HG03045 (cell line): ENCODE measurements around the gene MEX3B.

ENCODE experiments used
- ATAC-seq: cut with Tn5 transposase; IDR thresholded peaks from one replicate; pipeline ENCODE4 v1.9.1; 2021; ENCODE audit warnings: mild to moderate bottlenecking, moderate library complexity; ENCODE audit not compliant: unreplicated experiment

Gene MEX3B

DNA sequence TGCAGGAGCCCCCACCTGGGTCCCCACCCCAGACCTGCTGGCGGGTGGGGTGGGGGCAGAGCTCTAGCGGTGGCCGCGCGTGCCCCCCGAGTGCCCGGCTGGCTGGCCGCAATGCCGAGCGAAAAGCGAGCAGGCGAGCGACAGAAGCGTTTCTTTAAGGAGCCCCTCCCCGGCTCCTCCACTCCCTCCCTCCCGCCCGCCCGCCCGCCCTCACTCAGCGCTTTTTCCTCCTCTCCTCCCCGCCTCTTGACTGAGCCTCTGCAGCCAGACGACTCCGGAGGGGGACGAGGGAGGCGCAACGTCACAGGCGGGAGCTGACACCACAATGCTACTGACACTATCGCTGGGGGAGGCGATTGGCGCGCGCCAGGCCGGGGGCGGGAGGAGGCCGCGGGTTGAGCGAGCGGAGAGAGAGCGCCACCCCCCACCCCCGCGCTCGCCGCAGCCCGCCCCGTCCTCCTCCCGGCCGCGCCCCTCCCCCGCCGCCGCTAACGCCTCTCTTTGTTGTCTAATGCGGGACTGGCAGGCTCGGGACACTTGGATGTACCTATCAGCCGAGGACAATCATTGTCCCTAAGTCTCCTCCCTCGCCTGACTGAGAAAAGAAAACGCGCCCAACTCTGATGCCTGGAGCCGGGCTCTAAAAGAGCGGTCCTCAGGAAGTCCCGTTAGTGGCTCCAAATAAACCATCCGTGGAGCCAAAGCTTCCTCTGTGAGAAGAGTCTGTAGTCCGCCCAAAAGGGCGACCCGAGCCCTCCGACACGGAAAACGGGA lies at the start of gene MEX3B:
MEX3B (minus strand) TSS at position 127 of the 774 bp plus-strand sequence. CDS start 313 bp downstream, outside the sequence.
- peak; percentile 75 for ATAC-seq

DNA sequence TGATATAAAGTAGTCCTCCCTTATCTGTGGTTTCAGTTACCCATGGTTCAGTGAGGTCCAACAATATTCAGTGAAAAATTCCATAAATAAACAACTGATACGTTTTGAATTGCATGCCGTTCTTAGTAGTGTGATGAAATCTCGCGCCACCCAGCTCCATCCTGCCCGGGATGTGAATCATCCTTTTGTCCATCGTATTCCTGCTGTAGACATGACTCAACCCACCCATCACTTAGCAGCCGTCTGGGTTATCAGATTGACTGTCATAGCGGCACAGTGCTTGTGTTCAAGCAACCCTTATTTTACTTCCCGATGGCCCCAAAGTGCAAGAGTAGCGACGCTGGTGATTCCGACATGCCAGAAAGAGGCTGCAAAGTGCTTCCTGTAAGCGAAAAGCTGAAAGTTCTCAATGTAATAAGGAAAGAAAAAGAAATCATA lies 48.0 kb upstream of the MEX3B start:
- ATAC-seq = no peak

DNA sequence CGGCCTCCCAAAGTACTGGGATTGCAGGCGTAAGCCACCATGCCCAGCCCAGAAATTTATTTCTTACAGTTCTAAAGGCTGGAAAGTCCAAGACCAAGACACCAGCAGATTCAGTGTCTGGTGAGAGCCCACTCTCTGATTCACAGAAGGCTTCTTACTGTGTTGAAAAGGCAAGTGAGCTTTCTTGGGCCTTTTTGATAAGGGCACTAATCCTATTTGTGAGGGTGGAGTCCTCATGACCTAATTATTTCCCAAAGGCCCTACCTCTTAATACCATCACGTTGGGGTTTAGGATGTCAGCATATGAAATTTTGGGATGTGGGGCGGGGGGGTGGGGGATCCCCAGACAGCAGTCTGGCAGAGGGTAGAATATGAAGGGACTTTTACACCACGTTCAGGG lies 47.5 kb upstream of the MEX3B start:
- ATAC-seq = no peak

DNA sequence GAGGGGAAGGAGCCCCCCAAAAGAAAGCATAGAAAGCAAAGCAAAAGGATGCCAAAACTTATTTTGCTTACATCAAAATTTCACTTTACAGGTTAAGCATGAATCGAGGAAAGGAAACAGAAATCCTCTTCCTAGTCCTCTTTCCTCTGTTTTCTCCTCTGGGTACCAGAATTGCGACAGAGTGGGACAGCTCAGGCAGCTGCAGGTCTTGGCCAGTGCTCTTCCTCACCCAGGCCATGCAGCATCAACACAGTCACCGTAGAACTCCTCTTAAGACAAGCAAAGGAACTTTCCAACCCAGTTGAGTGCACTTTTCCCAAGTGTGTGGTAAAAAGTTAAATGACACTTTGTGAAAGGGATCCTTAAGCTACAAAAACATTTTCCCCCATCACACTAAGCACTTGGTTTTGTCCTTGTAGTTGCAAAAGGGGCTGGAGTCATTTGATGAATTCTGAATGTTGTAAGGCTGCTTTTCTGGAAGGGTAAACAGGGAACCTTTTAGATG lies 45.9 kb upstream of the MEX3B start:
- no peak for ATAC-seq

DNA sequence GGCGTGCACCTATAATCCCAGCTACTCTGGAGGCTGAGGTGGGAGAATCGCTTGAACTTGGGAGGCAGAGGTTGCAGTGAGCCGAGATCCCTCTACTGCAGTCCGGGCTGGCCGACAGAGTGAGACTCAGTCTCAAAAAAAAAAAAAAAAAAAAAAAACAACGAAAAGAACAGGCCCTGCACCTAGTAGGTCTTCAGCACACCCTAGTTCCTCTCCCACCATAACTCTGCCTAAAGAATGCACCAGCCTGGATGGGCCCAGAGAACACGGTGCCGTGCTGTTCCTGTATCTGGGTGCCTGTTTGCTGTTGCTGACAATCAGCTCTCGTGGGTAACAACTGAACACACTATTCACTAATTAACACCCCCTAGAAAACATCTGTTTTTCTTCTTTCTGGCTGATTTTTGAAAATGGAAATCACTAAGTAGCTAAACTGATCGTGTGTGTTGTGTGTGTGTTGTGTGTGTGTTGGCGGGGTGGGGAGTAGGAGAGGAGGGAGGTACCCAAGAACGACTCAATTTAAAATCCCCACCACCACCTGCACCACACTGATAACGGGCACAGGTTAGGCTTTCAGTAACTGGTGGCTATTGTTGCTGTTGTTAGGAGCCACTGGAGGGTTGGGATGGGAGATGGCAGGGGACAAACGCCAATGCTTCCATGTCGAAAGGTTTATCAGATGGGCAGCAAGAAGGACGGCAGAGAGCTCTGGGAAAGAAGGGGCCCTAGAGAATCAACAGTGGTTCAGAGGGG lies 40.6 kb upstream of the MEX3B start:
- no peak for ATAC-seq

DNA sequence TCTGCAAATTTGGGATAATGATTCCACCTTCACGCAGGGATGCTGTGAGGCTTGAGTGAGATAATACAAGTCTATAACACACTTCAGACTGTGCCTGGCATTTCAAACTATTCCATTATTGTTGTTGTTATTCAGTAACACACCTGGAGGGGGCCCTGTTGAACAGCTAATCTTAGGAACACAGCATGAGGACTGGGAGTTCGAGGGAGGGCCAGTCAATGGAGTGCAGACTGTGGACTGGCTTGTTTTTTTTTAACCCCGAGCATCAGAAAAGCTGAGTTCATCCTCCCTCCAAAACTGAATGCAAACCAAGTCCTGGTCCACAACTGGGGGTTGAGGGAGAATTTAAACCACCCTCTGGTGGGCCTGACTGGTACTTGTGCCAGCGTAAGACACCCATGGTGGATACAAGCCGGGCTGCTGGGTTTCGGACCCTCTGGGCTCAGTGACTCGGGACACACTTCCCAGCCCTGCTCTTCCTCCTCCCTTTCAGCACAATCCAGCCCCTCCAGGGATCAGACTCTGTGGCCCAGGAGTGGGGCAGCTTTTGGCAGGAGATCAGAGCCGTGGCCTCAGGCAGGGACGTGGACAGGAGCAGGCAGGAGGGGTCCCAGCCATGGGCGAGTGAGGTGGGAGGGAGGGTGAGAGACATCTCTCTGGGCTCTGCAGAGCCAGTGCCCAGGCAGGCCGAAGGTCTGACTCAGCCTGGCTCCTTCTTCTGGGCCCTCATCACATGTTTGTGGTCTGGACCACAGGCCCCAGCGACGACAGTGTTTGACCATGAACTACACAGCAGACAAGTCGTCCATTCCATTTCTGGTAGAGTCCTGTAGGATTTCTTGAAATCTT lies 36.3 kb upstream of the MEX3B start:
- no peak for ATAC-seq

DNA sequence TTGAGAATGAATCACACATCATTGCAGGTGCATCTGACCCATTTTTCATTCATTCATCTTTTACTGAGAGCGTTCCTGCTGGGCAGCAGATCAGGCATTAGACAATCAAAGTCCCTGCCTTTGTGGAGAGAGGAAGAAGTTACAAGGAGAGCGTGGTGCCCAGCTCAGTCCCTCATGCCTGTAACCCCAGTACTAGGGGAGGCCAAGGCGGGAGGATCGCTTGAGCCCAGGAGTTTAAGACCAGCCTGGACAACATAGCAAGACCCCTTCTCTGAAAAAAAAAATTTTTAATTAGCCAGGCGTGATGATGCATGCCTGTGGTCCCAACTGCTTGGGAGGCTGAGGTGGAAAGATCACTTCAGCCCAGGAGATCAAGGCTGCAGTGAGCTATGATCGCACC lies 35.0 kb upstream of the MEX3B start:
- no peak for ATAC-seq

DNA sequence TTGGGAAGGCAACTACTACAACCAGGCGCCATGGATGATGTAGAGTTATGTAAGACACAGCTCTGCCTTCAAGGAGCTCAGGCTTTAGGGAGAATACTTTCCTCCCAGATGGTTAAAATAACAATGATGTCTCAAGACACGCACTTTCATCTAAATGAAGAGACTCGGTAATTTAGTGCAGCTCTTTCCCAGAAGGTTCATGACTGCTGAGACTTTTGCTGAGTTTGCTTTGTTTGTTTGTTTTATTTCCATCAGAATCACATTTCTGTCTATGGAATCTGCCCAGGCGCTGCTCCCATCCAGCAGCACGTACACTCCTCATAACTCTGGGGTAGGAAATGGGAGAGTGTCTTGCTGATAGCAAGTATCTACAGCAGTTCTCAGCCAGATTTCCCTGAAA lies 33.9 kb upstream of the MEX3B start:
- no peak for ATAC-seq

DNA sequence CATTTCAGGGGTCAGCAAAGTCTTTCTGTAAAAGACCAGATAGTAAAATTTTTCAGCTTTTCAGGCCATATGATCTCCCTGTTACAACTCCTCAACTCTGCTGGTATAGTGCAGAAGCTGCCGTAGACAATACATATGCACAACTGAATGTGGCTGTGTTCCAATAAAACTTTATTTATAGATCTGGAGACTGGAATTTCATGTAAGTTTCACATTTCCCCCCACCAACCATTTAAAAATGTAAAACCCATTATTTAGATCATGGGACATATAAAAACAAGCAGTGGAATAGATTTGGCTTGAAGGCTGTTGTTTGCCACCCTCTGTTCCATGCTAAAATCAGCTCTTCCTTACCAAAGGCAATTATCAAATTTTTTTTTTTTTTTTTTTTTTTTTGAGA lies 28.8 kb upstream of the MEX3B start:
- no peak for ATAC-seq

DNA sequence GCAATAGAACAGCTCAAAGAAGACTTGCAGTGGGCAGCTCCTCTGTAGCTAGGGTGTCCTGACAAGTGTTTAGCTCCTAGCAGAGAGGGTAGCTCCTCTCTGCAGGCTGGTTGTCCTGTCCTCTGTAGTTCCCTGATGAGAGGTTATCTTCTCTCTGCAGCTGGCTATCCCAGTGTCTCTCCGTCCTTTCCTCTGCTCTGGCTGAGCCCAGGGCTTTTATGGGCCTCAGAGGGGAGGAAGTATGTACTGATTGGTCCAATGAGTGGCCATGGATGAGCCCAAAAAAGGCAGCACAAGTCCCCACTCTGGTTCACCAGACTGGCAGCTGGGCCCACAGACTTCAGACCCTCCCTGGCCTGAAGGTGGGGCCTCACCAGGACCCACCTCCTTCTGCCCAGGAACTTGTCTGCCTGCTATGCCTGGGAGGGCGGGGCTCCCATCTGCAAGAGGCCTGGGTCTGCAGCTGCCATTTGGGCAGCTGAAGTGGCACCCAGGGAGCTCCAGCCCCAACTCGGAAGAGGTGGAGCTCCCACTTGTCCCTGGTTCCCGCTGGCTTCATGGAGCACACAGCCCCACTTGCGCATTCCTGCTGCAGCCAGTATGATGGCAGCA lies 27.2 kb upstream of the MEX3B start:
- ATAC-seq = no peak

DNA sequence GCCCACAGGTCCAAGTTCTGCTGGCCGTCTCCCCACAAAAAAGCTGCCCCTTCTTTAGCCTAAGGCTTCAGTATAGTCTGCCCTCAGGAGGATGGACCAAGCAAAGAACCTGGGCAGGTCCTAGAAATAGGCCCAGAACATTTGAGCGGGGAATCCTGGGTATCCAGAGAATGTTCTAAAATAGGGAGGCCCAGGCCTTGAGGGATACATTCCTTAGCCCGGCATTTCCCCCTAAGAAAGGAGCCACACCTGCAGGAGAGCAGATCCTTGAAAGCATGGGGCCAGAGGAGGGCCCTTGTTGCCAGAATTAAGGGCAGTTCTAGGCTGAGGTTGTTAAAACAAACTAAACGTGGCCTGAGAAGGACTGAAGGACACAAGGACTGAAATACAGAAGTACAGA lies 20.6 kb upstream of the MEX3B start:
- ATAC-seq = no peak

DNA sequence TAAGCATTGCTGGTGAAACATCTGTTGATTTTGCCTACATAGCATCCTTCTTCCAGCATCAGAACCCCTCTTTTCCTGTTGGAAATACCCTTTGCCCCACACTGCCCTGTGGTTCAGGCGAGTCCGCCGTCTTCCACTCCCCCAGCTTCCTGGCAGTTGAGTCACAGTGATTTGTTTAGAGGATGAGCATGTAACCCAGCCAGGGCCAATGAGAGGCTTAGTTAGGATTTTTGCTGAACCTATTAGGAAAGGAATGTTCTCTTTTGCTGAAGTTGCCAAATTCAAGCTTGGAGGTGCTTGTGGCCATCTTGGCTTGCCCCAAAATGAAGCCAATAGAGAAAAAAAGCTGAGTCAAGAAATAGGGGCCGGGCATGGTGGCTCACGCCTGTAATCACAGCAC lies 19.0 kb upstream of the MEX3B start:
- ATAC-seq = no peak

DNA sequence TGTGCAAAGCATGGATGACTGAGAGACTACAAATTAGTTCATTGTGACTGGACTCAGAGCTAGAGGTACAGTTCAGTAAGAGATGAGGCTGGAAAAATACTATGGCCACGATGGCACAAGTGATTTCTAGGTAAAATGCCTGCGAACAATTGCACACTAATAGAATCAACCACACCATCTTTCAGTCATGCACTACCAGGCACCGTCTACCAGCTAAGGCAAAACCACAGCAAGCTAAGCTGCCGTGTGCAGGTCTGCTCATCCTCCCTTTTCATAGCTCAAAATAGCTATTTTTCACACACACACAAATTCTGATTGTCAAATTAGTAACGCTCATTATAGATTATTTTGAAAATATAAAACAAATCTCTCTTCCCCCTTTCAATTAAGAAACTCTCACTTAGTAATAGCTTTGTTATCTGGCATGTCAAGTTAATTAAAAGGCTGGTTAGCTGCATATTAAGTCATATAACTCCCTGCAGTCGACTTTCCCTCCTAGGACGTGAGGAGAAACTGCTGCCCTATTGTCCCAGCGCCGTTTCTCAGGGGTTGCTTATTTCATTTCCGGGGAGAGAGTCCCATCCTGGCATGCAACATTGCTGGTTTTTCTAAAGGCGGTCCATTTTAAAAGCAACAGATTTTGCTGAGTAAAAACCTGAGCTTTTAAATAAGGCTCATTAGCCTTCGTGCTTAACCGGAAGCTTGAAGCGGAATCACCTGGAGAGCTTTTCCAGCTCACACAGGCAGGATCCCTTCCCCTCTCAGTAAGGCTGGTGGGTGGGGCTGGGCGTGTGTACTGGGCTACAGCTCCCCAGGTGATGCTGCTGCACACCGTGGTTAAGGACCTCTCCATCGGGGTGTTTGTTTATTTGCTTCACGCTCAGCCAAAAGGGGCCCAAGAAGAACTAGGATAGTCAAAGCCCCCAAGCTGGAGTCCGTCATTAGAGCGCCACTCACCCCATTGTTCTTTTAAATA lies 16.9 kb upstream of the MEX3B start:
- no peak for ATAC-seq

DNA sequence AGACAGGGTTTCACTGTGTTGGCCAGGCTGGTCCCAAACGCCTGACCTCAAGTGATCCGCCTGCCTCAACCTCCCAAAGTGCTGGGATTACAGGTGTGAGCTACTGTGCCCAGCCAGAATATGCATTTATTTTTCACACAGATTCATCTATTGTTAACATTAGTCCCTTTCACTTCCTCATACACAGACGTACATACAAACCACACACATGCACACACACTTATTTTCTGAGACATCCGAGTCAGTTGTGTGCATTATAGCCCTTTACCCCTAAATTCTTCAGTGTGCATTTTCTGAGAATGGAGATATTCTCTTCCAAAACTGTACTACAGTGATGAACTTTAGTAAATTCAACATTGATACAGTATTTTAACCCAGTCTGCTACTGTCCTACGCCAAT lies 15.0 kb upstream of the MEX3B start:
- ATAC-seq = no peak

DNA sequence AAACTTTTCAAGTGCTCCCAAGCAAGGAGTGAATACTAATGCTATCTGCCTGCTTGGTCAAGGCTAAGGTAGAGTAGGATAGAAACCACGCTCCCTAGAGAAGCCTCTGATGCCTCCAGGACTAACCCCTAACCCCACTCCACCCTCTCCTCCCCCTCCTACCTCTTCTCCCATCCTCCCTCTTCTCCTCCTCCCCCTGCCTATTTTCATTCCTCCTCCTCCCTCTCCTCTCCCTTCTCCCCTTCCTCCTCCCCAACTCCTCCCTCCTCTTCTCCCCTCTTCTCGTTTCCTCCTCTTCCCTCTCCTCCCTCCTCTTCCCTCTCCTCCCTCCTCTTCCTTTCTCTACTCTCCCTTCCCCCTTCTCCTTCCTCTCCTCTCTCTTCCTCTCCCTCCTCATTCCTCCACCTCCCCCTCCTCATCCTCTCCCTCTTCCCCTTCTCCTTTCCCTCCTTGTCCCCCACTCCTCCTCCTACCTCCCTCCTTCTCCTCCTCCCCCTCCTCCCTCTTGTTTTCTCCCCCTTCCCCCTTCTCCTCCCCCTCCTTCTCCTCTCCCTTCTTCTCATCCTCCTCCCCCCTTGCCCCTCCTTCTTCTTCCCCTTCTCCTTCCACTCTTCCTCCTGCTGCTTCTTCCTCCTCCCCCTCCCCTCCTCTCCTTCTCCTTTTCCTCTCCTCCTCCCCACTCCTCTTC lies 12.8 kb upstream of the MEX3B start:
- no peak for ATAC-seq

DNA sequence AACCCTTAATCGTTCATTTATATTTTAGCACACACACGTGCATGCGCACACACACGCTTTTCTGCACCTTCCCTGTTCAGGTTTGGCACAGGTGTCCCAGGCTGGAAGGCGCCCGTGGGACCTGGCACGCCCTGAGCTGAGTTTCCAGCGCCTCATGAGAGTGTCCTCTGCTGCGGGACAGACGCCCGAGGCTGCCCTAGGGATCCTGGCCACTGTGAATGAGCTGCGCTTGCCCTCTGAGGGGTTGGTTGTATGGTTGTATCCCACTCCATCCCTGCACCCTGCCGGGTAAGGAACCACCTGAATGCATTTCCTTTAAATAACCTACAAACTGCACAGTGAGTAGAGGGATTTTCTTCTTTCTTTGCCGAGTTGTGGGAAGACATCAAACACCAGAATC lies 12.2 kb upstream of the MEX3B start:
- no peak for ATAC-seq

DNA sequence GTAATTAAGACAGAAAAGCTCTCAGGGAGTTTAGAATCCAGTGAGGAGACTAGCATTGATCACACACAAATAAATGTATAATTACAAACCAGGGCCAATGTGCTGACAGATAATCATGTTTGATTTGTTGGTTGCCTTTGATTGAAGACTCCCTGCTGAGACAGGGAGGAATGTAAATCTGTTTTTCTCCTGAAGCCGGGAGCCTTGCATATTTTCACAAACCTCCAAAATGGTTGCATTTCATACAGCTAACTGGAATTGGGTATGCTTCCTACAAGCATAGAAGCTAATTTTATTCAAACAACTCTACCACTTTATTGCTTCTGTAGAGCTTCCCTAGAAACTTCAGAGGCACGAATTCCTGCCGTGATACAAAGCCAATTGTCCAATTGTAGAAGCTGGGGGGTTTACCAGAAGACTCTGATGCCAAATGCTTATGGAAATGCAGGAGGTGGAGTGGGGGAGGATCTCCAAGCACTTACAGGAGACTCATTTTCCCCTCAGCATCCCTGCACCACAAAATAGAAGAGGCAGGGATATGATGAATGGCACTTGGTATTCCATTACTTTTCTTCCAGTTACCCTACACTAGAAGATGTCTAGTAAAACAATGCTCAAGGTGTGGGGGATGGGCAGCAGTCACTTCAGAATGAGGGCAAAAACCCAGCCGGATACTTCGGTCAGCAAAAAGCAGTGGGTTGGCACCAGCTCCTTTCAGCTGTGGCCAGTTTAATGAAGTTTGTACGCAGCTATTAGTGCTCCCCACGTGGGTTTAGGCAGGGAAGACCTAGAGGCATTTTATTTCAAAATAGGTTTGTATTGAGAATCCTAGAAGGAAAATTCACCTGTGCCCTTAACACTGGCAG lies 11.4 kb upstream of the MEX3B start:
- ATAC-seq = no peak

DNA sequence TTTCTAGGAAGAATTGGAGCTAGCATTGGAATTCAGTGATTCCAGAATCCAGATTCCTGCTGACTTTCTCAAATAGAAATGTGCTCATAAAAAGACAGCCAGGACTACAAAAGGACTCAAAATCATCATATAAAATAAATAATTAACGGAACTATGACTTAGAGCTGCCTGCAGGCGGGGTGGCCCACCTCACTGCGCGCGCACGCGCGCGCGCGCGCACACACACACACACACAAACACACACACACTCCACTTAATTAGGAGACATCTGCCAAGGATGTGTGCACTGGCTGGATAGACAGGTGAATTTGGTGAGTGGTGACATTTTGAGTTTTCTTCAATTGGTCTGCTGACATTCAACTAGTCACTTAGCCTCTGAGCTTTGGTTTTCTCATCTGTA lies 6.9 kb upstream of the MEX3B start:
- no peak for ATAC-seq
